H1 (cell line): ENCODE results near the gene S100A6. TPM values are rescaled to one million over a fixed set of nuclear protein-coding genes. Genes with fewer than 3 reads are reported as not detected.

ENCODE experiments used
- CBX8 ChIP-seq: fragments of 300-800, 300-1000 bp; sonication (generic); IDR thresholded peaks from 2 replicates; pipeline ENCODE4 v1.7.1; 2016; ENCODE audit warnings: low read depth, low read length, borderline replicate concordance
- GABPA ChIP-seq: IDR thresholded peaks from 2 replicates; pipeline ENCODE4 v1.6.1; 2011; ENCODE audit warnings: mild to moderate bottlenecking, low read length, moderate library complexity, borderline replicate concordance; ENCODE audit not compliant: insufficient read depth
- KDM5A ChIP-seq: fragments of 200-600 bp; IDR thresholded peaks from 2 replicates; pipeline ENCODE4 v1.7.1; 2012; ENCODE audit warnings: mild to moderate bottlenecking, low read length, inconsistent platforms, mixed read lengths
- POLR2AphosphoS5 ChIP-seq: IDR thresholded peaks from 2 replicates; pipeline ENCODE4 v1.6.1; 2011; ENCODE audit warnings: low read depth, low read length
- RBBP5 ChIP-seq: IDR thresholded peaks from 2 replicates; pipeline ENCODE4 v1.7.1; 2012; ENCODE audit warnings: low read depth, mild to moderate bottlenecking, inconsistent platforms, low read length, moderate library complexity, borderline replicate concordance
- SP1 ChIP-seq: IDR thresholded peaks from 2 replicates; pipeline ENCODE4 v1.6.1; 2011; ENCODE audit warnings: low read depth, low read length
- TAF7 ChIP-seq: optimal IDR thresholded peaks from 2 replicates; pipeline ENCODE3; 2011; ENCODE audit warnings: low read depth, mild to moderate bottlenecking, inconsistent platforms, low read length, moderate library complexity, borderline replicate concordance
- polyA plus RNA-seq, 7 experiments: library from polyadenylated mRNA; depleted of rRNA in 3 of 7; stranded (reverse) in 5 of 7; unstranded in 2 of 7; fragments of >200 nt in 5 of 7; fragments of 200-250 nt in 2 of 7; gene quantifications; 1 replicate in 5 of 7; 2 replicates in 1 of 7; 4 replicates in 1 of 7; pipeline versions ENCODE4 v1.2.1 to v1.2.3, GENCODE V29; 2011 to 2013; ENCODE audit warnings: missing spikeins in 2 of 7, mixed read lengths in 2 of 7
- total RNA-seq: library from RNA; stranded (reverse); fragmentation: NEBNext Ultra II Directional; extraction: Animal tissue kit (Norgen Biotek cat#: 25700); gene quantifications from 2 replicates; pipeline ENCODE4 v1.2.1, GENCODE V29; 2021
- TF ChIP-seq, protein P1 (sequence below): fragments of 300-600 bp; sonication (generic); IDR thresholded peaks from 2 replicates; pipeline ENCODE4 v1.7.1; 2012; ENCODE audit warnings: low read length, moderate library complexity, mild to moderate bottlenecking, inconsistent platforms; ENCODE audit not compliant: insufficient replicate concordance
- TF ChIP-seq, protein P2 (sequence below): IDR thresholded peaks from 2 replicates; pipeline ENCODE4 v1.6.1; 2011; ENCODE audit warnings: low read length, improper control_type of control experiment

Gene S100A6
- total and polyA plus RNA-seq, 2 of the 8 experiments (the other 6 are each of a cell fraction or from before 2014, with no cell fraction given), result 11.1 to 63.0 TPM

- TF ChIP-seq, protein P1, sequence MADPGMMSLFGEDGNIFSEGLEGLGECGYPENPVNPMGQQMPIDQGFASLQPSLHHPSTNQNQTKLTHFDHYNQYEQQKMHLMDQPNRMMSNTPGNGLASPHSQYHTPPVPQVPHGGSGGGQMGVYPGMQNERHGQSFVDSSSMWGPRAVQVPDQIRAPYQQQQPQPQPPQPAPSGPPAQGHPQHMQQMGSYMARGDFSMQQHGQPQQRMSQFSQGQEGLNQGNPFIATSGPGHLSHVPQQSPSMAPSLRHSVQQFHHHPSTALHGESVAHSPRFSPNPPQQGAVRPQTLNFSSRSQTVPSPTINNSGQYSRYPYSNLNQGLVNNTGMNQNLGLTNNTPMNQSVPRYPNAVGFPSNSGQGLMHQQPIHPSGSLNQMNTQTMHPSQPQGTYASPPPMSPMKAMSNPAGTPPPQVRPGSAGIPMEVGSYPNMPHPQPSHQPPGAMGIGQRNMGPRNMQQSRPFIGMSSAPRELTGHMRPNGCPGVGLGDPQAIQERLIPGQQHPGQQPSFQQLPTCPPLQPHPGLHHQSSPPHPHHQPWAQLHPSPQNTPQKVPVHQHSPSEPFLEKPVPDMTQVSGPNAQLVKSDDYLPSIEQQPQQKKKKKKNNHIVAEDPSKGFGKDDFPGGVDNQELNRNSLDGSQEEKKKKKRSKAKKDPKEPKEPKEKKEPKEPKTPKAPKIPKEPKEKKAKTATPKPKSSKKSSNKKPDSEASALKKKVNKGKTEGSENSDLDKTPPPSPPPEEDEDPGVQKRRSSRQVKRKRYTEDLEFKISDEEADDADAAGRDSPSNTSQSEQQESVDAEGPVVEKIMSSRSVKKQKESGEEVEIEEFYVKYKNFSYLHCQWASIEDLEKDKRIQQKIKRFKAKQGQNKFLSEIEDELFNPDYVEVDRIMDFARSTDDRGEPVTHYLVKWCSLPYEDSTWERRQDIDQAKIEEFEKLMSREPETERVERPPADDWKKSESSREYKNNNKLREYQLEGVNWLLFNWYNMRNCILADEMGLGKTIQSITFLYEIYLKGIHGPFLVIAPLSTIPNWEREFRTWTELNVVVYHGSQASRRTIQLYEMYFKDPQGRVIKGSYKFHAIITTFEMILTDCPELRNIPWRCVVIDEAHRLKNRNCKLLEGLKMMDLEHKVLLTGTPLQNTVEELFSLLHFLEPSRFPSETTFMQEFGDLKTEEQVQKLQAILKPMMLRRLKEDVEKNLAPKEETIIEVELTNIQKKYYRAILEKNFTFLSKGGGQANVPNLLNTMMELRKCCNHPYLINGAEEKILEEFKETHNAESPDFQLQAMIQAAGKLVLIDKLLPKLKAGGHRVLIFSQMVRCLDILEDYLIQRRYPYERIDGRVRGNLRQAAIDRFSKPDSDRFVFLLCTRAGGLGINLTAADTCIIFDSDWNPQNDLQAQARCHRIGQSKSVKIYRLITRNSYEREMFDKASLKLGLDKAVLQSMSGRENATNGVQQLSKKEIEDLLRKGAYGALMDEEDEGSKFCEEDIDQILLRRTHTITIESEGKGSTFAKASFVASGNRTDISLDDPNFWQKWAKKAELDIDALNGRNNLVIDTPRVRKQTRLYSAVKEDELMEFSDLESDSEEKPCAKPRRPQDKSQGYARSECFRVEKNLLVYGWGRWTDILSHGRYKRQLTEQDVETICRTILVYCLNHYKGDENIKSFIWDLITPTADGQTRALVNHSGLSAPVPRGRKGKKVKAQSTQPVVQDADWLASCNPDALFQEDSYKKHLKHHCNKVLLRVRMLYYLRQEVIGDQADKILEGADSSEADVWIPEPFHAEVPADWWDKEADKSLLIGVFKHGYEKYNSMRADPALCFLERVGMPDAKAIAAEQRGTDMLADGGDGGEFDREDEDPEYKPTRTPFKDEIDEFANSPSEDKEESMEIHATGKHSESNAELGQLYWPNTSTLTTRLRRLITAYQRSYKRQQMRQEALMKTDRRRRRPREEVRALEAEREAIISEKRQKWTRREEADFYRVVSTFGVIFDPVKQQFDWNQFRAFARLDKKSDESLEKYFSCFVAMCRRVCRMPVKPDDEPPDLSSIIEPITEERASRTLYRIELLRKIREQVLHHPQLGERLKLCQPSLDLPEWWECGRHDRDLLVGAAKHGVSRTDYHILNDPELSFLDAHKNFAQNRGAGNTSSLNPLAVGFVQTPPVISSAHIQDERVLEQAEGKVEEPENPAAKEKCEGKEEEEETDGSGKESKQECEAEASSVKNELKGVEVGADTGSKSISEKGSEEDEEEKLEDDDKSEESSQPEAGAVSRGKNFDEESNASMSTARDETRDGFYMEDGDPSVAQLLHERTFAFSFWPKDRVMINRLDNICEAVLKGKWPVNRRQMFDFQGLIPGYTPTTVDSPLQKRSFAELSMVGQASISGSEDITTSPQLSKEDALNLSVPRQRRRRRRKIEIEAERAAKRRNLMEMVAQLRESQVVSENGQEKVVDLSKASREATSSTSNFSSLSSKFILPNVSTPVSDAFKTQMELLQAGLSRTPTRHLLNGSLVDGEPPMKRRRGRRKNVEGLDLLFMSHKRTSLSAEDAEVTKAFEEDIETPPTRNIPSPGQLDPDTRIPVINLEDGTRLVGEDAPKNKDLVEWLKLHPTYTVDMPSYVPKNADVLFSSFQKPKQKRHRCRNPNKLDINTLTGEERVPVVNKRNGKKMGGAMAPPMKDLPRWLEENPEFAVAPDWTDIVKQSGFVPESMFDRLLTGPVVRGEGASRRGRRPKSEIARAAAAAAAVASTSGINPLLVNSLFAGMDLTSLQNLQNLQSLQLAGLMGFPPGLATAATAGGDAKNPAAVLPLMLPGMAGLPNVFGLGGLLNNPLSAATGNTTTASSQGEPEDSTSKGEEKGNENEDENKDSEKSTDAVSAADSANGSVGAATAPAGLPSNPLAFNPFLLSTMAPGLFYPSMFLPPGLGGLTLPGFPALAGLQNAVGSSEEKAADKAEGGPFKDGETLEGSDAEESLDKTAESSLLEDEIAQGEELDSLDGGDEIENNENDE, result no peak
- TF ChIP-seq RBBP5 (no peak), SP1 (no peak), POLR2AphosphoS5 (no peak), GABPA (no peak), CBX8 (no peak), KDM5A (no peak), TAF7 (no peak)
- TF ChIP-seq, protein P2, sequence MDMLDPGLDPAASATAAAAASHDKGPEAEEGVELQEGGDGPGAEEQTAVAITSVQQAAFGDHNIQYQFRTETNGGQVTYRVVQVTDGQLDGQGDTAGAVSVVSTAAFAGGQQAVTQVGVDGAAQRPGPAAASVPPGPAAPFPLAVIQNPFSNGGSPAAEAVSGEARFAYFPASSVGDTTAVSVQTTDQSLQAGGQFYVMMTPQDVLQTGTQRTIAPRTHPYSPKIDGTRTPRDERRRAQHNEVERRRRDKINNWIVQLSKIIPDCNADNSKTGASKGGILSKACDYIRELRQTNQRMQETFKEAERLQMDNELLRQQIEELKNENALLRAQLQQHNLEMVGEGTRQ, result no peak
Observed at GRCh38 chr1:153567621-153568366, 32.0 kb upstream of the S100A6 start (continued).
